Stimulated activated CD8-positive, alpha-beta memory T cell treated with anti-CD3 and anti-CD28 coated beads, Interleukin-4, amount 100 ng/mL, for 4 hours (primary cell): ENCODE data around the gene WDR35.

ENCODE experiments used
- DNase-seq, 2 donors: peaks; one replicate each; pipeline ENCODE4 v3.0.0-alpha.2; 2020; ENCODE audit warnings: low read depth in 2 of 2, low spot score in 1 of 2

WDR35 gene

GRCh38 chr2:19871836-19872235, 118.1 kb downstream of the WDR35 start:
- no peak for DNase-seq

- no peak for DNase-seq
Measured at GRCh38 chr2:19870792-19871191, 119.1 kb downstream of the WDR35 start.

DNA sequence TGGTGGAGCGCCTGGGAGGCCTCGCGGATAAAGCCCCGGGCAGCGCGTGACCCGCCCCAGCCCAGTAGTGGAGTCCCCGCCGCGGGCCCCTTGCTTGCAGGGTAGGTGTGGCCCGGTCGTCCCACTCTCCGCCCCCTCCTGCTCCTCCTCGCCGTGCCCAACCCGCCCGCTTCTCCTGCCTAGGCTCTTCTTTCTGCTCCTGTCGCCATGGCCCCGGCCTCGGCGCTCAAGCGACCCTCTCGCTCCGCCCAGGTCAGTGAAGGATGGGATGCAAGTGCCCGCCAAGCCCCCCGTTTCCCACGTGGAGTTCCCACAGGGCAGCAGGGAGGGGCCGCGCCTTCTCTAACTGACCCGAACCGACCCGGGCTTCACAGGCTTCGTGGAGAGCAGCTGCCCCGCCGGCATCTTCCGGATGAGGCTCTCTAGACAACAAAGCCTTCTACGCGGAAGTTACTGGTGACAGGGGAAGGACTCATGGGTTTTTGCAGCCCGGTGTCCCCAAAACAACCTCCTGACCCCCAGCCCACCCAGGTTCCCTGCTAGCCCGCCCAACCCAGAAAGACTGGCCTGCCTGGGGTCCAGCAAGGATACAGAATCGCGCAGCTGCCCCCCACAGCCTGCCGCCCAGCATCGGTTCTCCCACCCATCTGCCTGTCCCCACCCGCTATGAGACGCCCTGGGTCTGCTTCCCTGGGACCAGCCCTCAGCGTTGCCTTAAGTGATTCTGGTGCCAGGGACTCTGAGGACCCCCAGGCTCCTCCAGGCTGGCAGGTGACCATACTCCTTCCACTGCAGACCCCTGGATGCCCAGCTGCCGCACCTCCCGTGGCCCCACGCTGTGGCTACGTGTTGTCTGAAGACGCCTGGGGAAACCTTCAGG, 121.0 kb downstream of the WDR35 start:
- peak; percentile 24 to 28 for DNase-seq

DNA sequence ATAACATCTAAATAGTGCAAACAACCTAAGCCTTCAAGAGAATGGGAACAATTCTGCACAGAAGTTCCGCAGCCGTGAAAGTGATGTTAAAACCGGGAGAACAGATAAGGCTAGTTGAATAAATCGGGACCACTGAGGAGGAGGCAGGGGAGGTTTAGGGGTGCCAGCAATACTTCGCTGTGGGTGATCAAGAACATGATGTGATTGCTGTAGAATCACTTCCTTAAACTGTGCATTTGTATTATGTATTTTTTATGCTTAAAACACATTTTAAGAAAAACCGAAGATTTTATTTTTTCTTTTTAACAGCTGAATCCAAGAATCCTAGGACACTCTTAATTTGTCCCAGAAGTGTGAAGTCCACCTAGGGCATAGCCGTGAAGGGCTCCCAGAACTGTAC, 121.7 kb downstream of the WDR35 start:
- no peak for DNase-seq

GRCh38 chr2:19866771-19867170, 123.1 kb downstream of the WDR35 start:
- no peak for DNase-seq

DNA sequence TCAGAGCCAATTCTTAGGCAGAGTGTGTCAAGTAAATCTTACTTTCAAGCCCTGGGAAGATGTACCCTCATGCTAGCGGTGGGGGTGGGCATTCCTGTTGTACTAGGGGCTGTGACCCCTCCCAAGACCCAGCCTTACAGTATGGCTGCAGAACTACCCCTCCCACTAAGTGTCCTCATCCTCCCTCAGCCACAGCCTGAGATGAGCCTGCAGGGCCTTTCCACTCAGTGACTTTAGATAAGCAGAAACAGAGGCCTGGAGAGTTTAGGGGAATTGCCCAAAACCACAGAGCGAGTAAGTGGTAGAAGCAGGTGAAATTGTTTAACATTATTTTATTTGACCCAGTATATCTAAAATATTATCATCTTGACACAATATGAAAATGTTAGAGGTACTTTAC, 124.8 kb downstream of the WDR35 start:
- no peak for DNase-seq

GRCh38 chr2:19864381-19864780, 125.5 kb downstream of the WDR35 start:
- no peak for DNase-seq

DNA sequence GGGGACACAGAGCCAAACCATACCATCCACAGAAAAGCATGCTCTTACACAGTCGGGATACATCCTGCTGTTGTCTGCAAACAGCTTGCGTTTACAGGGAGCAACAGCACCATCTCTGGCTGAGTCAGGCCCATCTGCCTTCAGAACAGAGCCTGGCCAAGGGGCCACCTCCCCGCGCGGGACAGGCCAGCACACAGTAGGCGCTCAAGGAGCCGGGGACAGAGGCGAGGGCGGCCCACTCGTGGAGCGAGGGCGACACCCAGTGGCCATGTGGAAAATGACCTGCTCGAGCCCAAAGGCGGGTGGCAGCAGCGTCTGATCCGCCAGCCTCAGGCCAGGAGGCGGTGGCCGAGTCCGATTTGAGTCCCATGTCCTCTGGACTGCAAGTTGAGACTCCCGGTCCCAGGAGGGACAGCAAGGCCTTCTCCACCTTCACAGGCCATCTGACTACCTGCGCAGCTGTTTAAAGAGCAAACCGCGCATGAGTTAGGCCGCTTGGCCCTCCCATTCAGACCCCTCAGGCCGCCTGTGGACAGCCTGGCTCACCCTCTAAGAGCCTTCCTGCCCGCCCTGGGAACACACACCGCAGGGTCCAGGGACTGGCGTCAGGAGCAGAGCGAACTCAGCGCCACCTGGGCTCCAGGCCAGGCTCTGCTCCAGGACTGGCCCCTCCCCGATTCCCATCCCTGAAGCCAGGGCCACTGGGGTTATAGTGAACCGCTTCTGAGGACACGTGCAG, 126.4 kb downstream of the WDR35 start:
- DNase-seq: peak; percentile 24 to 49

DNA sequence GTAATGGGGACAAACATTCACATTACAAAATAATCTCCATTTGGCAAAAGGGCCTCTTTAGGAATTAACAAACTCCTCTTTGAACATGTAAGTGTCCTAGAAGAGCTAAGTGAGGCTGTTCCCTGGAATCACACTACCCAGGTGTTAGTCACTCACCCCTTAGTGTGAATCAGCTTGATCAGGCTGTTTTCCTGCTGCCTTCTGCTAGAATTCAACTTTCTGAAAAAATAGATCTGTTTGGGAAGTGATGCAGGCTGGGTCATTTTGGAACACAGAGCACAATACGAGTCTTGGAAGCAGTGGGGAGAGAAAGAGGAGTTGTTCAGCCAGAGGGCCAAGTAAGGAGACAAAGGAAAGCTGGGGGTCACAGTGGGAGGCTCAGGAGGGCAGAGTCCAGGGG, 128.1 kb downstream of the WDR35 start:
- no peak for DNase-seq
